MM.1S (cell line): ENCODE measurements around the gene TGFBI.
A peak's percentile ranks its signal among the peaks of the same experiment; 100 is the strongest.

Experiments used
- DNase-seq: peaks from one replicate; pipeline ENCODE4 v3.0.0-alpha.2; 2015
- H2AFZ ChIP-seq: fragments of 300-600 bp; sonication (generic); 2 replicates; pipeline ENCODE4 v1.6.0; 2016; ENCODE audit warnings: antibody characterized with exemption, low read length
- H3F3A ChIP-seq: fragments of 300-600 bp; sonication (generic); 2 replicates; pipeline ENCODE4 v1.6.1; 2016; ENCODE audit warnings: mild to moderate bottlenecking, antibody characterized with exemption, low read length, moderate library complexity, mixed read lengths; ENCODE audit not compliant: insufficient read depth
- H3K27ac ChIP-seq: fragments of 300-600 bp; sonication (generic); 2 replicates; pipeline ENCODE4 v1.5.1; 2016; ENCODE audit warnings: mild to moderate bottlenecking, low read length
- H3K27me3 ChIP-seq: fragments of 300-600 bp; sonication (generic); replicated peaks from 2 replicates; pipeline ENCODE4 v1.6.0; 2016; ENCODE audit warnings: low read length; ENCODE audit not compliant: insufficient read depth
- H3K36me3 ChIP-seq: fragments of 300-600 bp; sonication (generic); replicated peaks from 2 replicates; pipeline ENCODE4 v1.6.1; 2016; ENCODE audit warnings: mild to moderate bottlenecking, low read length, mixed read lengths; ENCODE audit not compliant: insufficient read depth
- H3K4me1 ChIP-seq: fragments of 300-600 bp; sonication (generic); 2 replicates; pipeline ENCODE4 v1.6.1; 2016; ENCODE audit warnings: low read length, mixed read lengths
- H3K4me2 ChIP-seq: fragments of 300-600 bp; sonication (generic); 2 replicates; pipeline ENCODE4 v1.6.0; 2016; ENCODE audit warnings: low read depth, low read length
- H3K4me3 ChIP-seq: fragments of 300-600 bp; sonication (generic); 2 replicates; pipeline ENCODE4 v1.5.1; 2016; ENCODE audit warnings: low read length, mixed read lengths
- H3K79me2 ChIP-seq: fragments of 300-600 bp; sonication (generic); 2 replicates; pipeline ENCODE4 v1.6.1; 2016; ENCODE audit warnings: mixed run types, low read length, mixed read lengths
- H3K9ac ChIP-seq: fragments of 300-600 bp; sonication (generic); 2 replicates; pipeline ENCODE4 v1.6.1; 2016; ENCODE audit warnings: low read length, mixed read lengths
- H3K9me2 ChIP-seq: fragments of 300-600 bp; sonication (generic); replicated peaks from 2 replicates; pipeline ENCODE4 v1.6.1; 2016; ENCODE audit warnings: mild to moderate bottlenecking, low read length, mixed read lengths; ENCODE audit not compliant: insufficient read depth
- H3K9me3 ChIP-seq: fragments of 300-600 bp; sonication (generic); replicated peaks from 2 replicates; pipeline ENCODE4 v1.6.1; 2016; ENCODE audit warnings: mild to moderate bottlenecking, low read length, mixed read lengths; ENCODE audit not compliant: insufficient read depth
- H4K20me1 ChIP-seq: fragments of 300-600 bp; sonication (generic); 2 replicates; pipeline ENCODE4 v1.6.1; 2016; ENCODE audit warnings: mild to moderate bottlenecking, low read length, moderate library complexity, mixed read lengths; ENCODE audit not compliant: insufficient read depth
- CTCF ChIP-seq: fragments of 300-600 bp; sonication (generic); IDR thresholded peaks from 2 replicates; pipeline ENCODE4 v1.5.1; 2016; ENCODE audit warnings: antibody characterized with exemption, low read length, mixed read lengths
- EZH2 ChIP-seq: fragments of 300-600 bp; sonication (generic); optimal IDR thresholded peaks from 2 replicates; pipeline ENCODE3; 2017; ENCODE audit warnings: low read depth, mild to moderate bottlenecking, antibody characterized with exemption, low read length, mixed read lengths
- EZH2phosphoT487 ChIP-seq: fragments of 300-600 bp; sonication (generic); IDR thresholded peaks from 2 replicates; pipeline ENCODE4 v1.6.1; 2018; ENCODE audit warnings: antibody characterized with exemption, low read length

Gene TGFBI

GRCh38 chr5:136062366-136063274 lies 33.8 kb downstream of the TGFBI start:
- Histone ChIP-seq H3K4me2 (no peak overlapping the region), H3K9me2 (no peaks in the 10 kb centered on the region), H3K27me3 (no peaks in the 10 kb centered on the region), H3K4me3 (no peak overlapping the region), H3K27ac (no peak overlapping the region), H3K9me3 (no peaks in the 10 kb centered on the region), H4K20me1 (no peaks in the 10 kb centered on the region), H3K79me2 (no peaks in the 10 kb centered on the region), H3K9ac (no peak overlapping the region), H3K36me3 (no peaks in the 10 kb centered on the region), H3F3A (no peaks in the 10 kb centered on the region), H3K4me1 (peaks cover 4% of the 10 kb centered on the region; the same call in 1 of the 2 replicates), H2AFZ (no peak overlapping the region)
- DNase-seq: peak; percentile 84
- TF ChIP-seq EZH2phosphoT487 (no peak), CTCF (peak; percentile 74)

GRCh38 chr5:136063778-136064465 lies 35.1 kb downstream of the TGFBI start:
- TF ChIP-seq EZH2 (no peak), EZH2phosphoT487 (no peak), CTCF (no peak)

GRCh38 chr5:136064510-136064909 lies 35.7 kb downstream of the TGFBI start:
- Histone ChIP-seq H3K36me3 (no peaks in the 10 kb centered on the region), H3K4me1 (peaks cover 4% of the 10 kb centered on the region; the same call in 1 of the 2 replicates)
- DNase-seq: no peak

More at GRCh38 chr5:136063778-136064465, 35.1 kb downstream of the TGFBI start:
- no peak for DNase-seq
- Histone ChIP-seq H3K4me2 (no peak overlapping the region), H3K4me3 (no peak overlapping the region), H3F3A (no peaks in the 10 kb centered on the region), H3K27ac (no peak overlapping the region), H3K36me3 (no peaks in the 10 kb centered on the region), H3K27me3 (no peaks in the 10 kb centered on the region), H4K20me1 (no peaks in the 10 kb centered on the region), H3K79me2 (no peaks in the 10 kb centered on the region), H3K4me1 (peaks cover 4% of the 10 kb centered on the region; the same call in 1 of the 2 replicates), H3K9ac (no peak overlapping the region), H3K9me2 (no peaks in the 10 kb centered on the region), H3K9me3 (no peaks in the 10 kb centered on the region), H2AFZ (no peak overlapping the region)

More at GRCh38 chr5:136064510-136064909, 35.7 kb downstream of the TGFBI start:
- H3F3A ChIP-seq: no peaks in the 10 kb centered on the region
- no peak overlapping the region for H3K27ac ChIP-seq
- H3K27me3 ChIP-seq: no peaks in the 10 kb centered on the region
- no peak overlapping the region for H2AFZ ChIP-seq
- H4K20me1 ChIP-seq: no peaks in the 10 kb centered on the region
- no peak overlapping the region for H3K4me3 ChIP-seq
- TF ChIP-seq EZH2: no peak
- TF ChIP-seq EZH2phosphoT487: no peak
- no peak for TF ChIP-seq CTCF
- no peaks in the 10 kb centered on the region for H3K9me3 ChIP-seq
- H3K9me2 ChIP-seq: no peaks in the 10 kb centered on the region
- no peaks in the 10 kb centered on the region for H3K79me2 ChIP-seq
- no peak overlapping the region for H3K4me2 ChIP-seq
- no peak overlapping the region for H3K9ac ChIP-seq
